ENCODE data around the gene ATAT1. TPM values are rescaled to one million over a fixed set of nuclear protein-coding genes. Genes with fewer than 3 reads are reported as not detected.

Gene ATAT1
- total and polyA plus RNA-seq, 9 of the 15 experiments (the other 6 are each of a cell fraction or from before 2014, with no cell fraction given): 0.65 to 5.8 (median 1.6) TPM

- TF ChIP-seq CEBPZ (IDR thresholded peaks at IDR 0.05; ENCODE audit: borderline replicate concordance, low read depth, low read length) (0 out of 2 replicates have a peak, but pooled peaks have one; percentile 9), SNAPC5 (CRISPR knock-in tag; IDR thresholded peaks at IDR 0.05) (no peak), MAZ (CRISPR knock-in tag; conservative IDR thresholded peaks at IDR 0.05 in 1 of 2, IDR thresholded peaks at IDR 0.05 in 1 of 2) (peak; percentile 56 to 80), ZFP1 (CRISPR knock-in tag; IDR thresholded peaks at IDR 0.05) (peak; percentile 70), ZZZ3 (IDR thresholded peaks at IDR 0.05) (no peak), ZNF699 (CRISPR knock-in tag; IDR thresholded peaks at IDR 0.05; ENCODE audit: insufficient replicate concordance) (no peak), RNF2 (IDR thresholded peaks at IDR 0.05) (peak; percentile 80; the same call in 1 of the 2 replicates), ZBTB40 (IDR thresholded peaks at IDR 0.05) (peak; percentile 97), ZBTB40 (CRISPR knock-in tag; IDR thresholded peaks at IDR 0.05) (no peak), ZEB2 (IDR thresholded peaks at IDR 0.05) (peak; percentile 48; the same call in 1 of the 2 replicates), TAL1 (IDR thresholded peaks at IDR 0.05) (no peak; the same call in none of the 2 replicates), TEAD2 (tag; IDR thresholded peaks at IDR 0.05) (no peak), KDM5B (IDR thresholded peaks at IDR 0.05; ENCODE audit: insufficient replicate concordance, low read depth, low read length) (peak; percentile 99), LEF1 (IDR thresholded peaks at IDR 0.05) (peak; percentile 77), ARHGAP35 (IDR thresholded peaks at IDR 0.05; ENCODE audit: partially characterized antibody) (peak; percentile 87), TARDBP (IDR thresholded peaks at IDR 0.05) (no peak), MAFF (IDR thresholded peaks at IDR 0.05; ENCODE audit: low read length) (no peak; the same call in 1 of the 2 replicates)
These were observed 9.7 kb upstream of the ATAT1 start, which contains the start of gene PPP1R10 (continued) for GRCh38 chr6:30616811-30617564.

Measured in K562 (cell line).